ENCODE measurements around the gene PPP1R9B.
A peak's percentile ranks its signal among the peaks of the same experiment; 100 is the strongest.

PPP1R9B gene, protein sequence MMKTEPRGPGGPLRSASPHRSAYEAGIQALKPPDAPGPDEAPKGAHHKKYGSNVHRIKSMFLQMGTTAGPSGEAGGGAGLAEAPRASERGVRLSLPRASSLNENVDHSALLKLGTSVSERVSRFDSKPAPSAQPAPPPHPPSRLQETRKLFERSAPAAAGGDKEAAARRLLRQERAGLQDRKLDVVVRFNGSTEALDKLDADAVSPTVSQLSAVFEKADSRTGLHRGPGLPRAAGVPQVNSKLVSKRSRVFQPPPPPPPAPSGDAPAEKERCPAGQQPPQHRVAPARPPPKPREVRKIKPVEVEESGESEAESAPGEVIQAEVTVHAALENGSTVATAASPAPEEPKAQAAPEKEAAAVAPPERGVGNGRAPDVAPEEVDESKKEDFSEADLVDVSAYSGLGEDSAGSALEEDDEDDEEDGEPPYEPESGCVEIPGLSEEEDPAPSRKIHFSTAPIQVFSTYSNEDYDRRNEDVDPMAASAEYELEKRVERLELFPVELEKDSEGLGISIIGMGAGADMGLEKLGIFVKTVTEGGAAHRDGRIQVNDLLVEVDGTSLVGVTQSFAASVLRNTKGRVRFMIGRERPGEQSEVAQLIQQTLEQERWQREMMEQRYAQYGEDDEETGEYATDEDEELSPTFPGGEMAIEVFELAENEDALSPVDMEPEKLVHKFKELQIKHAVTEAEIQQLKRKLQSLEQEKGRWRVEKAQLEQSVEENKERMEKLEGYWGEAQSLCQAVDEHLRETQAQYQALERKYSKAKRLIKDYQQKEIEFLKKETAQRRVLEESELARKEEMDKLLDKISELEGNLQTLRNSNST

DNA sequence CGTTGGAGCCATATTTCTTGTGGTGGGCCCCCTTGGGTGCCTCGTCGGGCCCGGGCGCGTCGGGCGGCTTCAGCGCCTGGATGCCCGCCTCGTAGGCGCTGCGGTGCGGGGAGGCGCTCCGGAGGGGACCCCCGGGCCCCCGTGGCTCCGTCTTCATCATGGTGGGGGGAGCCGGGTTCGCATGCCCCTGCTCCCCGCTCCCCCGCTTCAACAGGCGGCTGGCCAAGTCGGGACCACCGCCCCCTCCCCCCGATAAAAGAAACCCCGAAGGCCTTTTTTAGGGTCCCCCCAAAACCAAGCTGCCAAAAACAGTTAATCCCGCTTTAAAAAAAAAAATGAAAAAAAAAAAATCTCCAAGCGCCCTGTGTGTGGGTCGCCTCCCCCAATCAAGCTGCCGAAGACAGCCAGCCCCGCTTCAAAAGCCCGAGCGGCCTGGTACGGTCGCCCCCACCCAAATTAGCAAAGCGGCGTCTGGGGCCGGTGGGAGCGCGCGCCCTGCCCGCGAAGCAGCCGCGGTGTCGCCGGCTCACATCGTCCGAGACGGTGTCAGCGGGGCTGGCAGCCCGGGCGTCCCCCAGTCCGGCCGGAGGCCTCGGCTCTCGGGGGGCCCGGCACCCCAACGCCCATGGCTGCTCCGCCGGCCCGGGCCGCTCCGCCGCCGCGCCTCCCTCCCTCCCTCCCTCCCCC is at the start of gene PPP1R9B:
PPP1R9B (minus strand) TSS at position 324 of the 687 bp plus-strand sequence; CDS start at position 160, 164 bp downstream.
- peak in 1 of 2 donors; percentile 19 for DNase-seq

DNA sequence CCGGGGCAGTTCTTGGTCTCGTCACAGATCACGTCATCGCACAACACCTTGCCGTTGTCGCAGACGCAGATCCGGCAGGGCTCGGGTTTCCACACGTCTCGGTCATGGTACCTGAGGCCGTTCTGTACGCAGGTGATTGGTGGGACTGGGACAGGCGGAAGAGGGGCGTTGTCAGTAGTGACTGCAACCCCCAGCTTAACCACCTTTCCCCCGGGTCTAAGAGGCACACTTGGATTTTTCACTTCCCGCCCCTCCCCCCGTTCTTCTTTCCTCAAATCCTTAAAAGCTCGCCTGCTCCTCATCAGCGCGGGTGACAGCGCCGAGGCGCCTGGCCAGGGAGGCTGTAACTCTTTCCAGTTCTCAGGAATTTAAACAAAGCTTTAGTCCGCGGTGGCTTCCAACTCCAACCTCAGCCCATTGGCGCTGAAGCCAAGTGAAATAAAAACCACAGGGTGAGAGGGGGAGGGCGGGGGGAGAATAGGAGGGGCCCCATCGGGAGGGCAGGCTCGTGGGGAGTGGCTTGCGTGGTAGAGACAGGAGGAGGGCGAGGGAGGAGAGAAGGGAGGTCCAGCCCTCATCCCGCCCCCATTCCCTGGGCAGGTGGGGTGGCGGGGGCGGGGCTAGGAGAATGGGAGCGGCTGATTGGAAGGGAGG is 49.5 kb upstream of the PPP1R9B start:
- DNase-seq, result peak; percentile 78 to 82

DNA sequence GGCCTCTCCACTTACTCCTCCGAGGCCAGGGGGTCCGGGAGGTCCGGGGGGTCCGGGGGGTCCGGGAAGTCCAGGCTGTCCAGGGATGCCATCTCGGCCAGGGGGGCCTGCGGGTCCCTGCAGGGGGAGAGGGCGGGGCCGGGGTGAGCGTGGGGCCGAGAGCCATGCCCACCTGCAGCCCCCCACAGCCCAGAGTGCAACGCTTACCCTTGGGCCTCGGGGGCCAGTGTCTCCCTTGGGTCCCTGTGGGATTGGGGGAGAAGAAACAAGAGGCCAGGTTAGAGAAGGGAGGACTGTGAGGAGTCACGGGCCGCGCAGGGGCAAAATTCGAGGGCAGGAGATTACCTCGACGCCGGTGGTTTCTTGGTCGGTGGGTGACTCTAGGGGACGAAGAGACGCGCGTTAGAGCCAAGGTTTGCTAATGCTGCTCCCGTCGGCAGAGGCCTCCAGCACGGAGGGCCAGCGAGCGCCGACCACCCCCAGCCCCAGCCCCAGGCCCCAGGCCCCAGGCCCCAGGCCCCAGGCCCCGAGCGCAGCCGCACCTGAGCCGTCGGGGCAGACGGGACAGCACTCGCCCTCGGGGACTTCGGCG is 48.8 kb upstream of the PPP1R9B start:
- DNase-seq, result no peak

DNA sequence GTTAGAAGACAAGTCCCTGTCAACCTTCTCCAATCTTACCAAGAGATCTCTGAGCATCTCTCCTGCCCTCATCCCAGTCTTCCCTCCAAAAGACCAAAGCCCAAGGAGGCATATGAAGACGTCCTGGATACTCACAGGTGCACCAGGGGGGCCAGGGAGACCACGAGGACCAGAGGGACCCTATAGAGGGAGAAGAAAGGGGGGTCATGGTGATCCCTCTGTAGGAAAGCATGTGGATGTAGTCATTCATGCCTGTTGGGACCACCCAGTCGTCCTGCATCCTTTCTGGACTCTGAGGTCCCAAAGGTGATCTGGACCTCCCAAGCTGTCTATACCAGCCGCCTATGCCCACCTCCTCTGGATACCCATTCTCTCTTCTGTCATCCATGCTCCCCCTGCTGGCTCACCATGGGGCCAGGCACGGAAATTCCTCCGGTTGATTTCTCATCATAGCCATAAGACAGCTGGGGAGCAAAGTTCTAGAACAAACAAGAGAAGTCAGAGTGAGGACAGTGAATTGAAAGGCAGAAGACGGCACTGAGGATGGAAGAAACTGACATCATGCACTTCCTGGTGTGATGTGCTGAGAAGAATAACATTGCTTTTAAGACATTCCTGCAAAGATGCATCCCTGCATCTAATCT is 47.7 kb upstream of the PPP1R9B start:
- DNase-seq, result peak; percentile 56 to 60

DNA sequence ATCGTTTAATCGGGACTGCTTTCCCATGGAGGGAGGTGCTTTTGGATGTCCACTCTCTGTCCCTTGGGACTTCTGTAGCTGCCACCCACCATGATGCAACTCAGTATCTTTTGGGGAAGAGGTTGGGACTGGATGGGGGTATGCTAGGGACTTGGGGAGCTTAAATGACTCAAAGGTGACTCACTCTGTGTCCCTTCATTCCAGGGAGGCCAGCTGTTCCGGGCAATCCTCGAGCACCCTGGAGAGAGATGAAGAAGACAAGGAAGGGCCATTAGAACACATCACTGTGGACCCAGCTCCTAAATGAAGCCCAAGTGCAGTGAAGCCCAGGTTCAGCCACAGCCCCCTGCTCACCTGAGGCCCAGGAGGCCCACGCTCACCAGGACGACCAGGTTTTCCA is 46.3 kb upstream of the PPP1R9B start:
- no peak for DNase-seq

DNA sequence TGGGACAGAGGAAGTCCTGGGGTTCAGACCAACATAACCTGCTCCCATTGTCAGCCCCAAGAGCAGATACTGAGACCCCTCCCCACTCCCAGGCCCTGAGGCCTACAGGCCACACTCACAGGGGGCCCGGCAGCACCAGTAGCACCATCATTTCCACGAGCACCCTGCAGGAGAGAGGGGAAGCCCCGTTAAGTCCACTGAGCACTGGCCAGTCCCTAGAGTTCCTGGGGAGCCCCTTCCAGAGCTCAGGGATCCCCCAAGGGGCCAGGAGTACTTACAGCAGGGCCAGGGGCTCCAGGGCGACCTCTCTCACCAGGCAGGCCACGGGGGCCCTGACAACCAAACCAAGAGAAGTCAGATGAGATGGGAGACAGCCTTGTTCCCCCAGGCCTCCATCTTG is 45.6 kb upstream of the PPP1R9B start:
- no peak for DNase-seq

DNA sequence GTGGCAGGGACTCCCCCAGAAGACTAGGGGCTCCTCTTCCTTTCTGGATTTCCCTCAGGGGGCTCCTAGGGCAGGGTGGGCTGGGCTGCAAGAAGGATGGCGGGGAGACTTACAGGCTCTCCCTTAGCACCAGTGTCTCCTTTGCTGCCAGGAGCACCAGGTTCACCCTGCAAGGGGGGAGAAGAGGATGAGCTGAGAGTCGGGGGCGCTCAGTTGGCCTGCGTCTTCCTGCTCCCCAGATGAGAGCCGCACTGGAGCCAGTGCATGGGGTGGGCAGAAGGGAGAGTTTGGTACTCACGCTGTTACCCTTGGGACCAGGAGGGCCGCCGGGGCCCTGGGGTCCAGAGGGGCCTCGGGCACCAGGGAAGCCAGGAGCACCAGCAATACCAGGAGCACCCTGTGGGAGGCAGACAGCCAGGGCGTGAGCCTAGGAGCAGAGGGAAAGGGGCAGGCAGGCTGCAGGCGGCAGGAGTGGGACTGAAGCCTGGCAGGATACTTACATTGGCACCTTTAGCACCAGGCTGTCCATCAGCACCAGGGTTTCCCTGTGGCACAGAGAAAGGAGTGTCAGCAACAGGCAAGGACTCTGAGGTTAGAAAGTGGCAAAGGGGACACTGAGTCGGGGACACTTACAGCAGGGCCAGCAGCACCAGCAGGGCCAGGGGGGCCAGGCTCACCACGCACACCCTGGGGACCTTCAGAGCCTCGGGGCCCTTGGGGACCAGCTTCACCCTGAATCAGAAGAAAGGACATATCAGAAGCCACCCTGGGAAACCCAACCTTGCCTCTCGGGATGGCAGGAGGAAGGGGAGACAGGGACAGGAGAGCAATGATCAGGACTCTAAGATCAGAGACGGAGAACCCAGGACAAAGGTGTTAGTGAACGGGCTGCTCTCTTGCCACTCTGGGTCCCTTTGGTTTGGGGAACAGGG is 44.7 kb upstream of the PPP1R9B start:
- DNase-seq, result no peak

DNA sequence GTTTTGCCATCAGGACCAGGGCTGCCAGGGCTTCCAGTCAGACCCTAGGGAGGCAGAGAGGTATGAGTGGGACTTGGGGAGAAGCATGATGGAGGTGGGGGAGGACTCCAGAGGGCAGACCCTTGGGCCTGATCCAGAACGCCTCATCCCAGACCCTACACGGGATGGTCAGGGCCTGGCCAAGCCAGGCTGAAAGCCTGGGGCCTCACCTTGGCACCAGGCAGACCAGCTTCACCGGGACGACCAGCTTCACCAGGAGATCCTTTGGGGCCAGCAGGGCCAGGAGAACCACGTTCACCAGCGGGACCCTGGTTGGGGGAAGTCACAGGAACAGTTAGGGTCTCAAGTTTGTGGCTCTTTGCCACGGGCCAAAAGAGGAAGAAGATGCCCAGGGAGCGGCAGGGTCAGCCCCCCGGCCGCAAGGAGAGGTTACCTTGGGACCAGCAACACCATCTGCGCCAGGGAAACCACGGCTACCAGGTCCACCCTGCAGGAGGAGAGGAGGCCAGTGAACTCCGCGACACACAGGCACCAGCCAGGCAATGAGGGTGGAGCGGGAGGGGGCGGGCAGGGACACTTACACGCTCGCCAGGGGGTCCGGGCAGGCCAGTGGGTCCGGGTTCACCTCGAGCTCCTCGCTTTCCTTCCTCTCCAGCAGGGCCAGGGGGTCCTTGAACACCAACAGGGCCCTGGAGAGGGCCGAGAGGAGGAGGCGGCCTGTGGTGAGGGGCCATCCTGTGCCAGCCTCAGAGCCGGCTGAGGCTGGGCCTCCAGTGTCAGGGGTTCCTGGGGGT is 43.9 kb upstream of the PPP1R9B start:
- no peak for DNase-seq

DNA sequence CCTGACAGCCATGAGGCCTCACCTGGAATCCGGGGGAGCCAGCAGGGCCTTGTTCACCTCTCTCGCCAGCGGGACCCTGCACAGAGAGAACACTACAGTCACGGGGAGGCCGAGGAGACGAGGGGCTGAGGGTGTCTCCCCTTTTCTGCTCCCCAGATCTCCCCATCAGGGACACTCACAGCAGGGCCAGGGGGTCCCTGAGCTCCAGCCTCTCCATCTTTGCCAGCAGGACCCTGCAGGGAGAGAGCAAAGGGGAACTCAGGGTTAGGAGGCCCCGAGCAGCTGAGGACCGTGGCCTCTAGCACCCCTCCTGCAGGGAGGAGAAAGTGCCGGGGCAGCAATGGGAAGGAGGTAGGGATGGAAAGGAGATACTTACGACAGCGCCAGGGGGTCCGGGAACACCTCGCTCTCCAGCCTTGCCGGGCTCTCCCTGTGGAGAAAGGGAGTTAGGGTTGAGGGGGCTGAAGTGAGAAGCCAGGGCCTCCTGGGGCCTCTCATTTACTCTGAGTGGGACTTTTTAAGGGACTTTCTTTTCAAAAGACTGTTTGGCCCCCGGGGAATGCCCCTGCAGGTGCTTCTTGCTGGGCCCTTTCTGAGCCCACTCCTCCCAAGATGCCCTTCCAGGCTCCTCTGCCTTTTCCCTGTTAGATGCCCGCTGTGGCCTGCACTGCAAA is 42.3 kb upstream of the PPP1R9B start:
- no peak for DNase-seq

DNA sequence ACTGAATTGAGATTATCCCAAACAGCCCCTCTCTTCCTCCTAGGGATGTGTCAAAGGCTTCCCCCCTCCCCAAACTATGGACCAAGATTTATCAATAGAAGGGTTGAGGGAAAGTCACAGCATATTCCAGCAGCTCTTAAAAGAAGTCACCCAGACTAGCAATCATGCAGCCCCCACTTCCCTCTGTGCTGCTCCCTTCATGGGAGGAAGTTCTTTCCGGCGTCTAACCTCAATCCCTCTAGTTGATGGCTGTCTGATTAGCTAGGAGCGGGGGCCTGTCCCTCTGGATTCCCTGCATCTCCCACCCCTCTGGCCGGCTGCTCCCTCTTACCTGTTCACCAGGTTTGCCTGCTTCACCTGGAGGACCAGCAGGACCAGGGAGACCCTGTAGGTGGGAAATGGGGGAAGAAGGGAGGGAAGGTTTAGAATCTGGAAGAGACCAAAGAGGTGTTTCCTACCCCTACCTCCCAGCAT is 41.7 kb upstream of the PPP1R9B start:
- no peak for DNase-seq

DNA sequence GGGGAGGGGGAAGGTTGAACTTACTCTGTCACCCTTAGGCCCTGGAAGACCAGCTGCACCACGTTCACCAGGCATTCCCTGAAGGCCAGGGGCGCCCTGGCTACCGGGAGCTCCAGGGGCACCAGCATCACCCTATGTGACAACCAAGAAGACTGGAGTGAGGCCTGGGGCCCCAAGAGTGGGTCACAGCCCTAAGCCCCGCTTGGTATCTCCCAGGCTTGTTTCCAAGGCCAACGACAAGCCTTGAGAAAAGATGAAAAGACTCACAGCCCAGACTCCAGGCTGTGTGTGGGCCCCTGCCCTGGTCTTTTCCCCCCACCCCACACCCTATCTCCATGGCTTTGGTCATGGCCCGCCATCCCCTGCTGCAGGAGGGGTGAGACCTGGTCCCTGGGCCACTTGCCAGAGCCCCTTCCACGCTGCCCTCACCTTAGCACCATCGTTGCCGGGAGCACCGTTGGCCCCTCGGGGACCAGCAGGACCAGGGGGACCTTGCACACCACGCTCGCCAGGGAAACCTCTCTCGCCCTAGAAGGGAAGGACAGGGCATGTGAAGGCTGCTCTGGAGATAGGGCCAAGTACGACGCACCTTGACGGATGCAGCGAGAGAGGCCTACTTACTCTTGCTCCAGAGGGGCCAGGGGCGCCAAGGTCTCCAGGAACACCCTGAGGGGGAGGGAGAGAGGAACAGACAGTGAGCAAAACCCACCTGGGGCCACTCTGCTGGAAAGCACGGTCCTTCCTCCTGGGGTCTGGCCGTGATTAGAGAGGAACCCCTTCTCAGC is 41.1 kb upstream of the PPP1R9B start:
- DNase-seq, result no peak

DNA sequence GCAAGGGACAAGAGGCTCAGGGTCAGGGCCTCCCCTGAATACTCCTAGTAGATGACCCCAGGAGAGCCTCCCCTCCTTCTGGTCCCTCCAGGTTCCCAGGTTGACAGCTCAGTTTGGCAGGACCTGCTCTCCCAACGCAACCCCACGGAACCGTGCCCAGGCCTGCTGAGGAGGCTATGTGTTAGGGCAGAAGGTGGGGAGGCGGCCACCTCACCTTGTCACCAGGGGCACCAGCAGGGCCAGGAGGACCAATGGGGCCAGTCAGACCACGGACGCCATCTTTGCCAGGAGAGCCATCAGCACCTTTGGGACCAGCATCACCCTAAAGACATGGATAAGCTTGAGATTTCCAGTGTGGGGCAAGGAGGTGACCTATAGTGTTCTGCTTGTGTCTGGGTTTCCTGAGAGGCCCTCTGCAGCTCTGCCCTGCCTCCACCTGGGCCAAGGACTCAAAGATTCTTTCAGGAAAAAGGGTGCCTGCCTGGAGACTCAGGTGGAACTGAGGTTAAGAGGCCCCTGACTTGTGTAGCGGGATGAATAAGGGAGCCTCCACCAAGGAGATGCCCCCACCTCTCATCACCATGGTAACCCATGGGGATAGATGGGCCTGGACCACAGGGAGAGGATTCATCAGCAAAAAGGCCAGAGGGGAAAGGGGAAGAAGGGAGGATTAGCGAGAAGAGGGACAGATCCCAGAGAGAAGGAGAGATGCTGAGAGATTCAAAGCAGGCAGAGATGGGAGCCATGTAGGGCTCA is 40.3 kb upstream of the PPP1R9B start:
- no peak for DNase-seq

DNA sequence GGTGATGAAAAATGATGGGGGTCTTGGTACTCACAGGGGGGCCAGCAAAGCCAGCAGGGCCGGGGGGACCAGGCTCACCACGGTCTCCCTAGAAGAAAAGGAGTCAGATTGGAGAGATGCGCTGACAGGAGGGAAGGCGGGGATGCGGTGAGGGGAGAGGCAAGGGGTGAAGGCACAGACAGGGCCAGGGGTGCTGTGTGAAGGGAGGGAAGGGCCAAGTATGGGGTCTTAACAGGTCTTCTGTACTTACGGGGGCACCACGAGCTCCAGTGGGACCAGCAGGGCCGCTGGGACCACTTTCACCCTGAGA is 39.8 kb upstream of the PPP1R9B start:
- DNase-seq, result no peak

DNA sequence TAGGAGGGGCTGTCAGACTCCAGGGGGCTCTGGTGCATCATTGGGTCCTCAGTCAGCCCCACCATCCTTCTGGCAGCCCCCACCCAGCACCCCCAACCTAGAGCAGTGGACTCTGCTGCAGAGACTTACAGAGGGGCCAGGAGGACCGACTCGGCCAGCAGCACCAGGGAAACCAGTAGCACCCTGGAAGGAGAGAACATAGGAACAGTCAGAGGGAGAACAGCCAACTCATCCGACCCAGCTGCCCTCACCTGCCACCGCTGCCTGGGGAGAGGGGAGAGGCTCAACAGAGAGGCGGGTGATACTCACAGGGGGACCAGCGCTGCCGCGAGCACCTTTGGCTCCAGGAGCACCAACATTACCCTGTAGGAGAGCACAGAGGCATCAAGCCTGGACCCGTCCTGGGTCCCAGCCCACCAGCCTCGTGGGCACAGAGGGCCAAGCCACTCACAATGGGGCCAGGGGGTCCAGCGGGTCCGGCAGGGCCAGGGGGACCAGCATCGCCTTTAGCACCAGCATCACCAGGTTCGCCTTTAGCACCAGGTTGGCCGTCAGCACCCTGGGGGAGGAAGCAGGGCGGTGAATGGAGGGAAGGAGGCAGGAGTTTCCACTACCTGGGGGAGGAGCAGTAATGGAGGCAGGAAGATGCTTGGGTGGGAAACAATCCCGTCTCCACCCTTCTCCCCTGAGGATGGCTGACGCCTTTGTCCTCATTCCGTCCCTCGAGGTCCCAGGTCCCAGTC is 39.2 kb upstream of the PPP1R9B start:
- no peak for DNase-seq

DNA sequence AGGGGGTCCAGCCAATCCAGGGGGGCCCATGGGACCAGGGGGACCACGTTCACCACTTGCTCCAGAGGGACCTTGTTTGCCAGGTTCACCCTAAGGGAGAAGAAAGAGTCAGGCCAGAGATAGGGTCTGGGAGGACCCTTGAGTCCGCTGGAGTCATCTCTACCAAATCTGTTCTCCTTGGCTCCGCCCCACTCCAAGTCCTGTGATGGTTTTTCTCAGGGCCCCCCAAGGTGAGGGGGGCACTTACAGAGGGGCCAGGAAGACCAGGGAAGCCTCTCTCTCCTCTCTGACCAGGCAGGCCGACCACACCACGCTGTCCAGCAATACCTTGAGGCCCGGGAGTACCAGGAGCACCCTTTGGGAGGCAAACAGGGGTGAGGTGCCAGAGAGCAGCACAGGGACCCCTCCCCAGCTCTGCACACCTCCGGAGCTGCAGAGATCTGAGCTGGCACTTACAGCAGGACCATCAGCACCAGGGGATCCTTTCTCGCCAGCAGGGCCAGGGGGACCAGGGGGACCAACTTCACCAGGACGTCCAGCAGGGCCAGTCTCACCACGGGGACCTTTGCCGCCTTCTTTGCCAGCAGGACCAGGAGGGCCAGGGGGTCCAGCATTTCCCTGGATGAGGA is 38.6 kb upstream of the PPP1R9B start:
- no peak for DNase-seq

DNA sequence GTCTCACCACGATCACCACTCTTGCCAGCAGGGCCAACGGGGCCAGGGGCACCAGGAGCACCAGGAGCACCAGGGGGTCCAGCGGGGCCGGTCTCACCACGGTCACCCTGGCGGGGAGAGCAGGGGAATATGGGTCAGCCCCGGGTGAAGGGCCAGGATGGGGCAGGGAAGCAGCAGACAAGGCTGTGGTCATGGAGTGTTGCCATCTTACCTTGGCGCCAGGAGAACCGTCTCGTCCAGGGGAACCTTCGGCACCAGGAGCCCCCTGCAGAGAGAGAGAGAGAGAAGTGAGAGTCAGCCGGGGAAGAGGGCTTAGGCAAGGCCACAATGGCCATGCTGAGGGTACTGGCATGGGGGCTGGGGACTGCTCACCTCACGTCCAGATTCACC is 38.0 kb upstream of the PPP1R9B start:
- DNase-seq, result no peak
